ENCODE data around the gene RBM20.

RBM20 gene

GRCh38 chr10:110818311-110819256 lies 174.4 kb downstream of the RBM20 start:
- DNase-seq, result peak; percentile 16

- no peak for DNase-seq
Observed at GRCh38 chr10:110820321-110820814, 176.2 kb downstream of the RBM20 start.

GRCh38 chr10:110821508-110821907 lies 177.4 kb downstream of the RBM20 start:
- DNase-seq, result no peak

DNA sequence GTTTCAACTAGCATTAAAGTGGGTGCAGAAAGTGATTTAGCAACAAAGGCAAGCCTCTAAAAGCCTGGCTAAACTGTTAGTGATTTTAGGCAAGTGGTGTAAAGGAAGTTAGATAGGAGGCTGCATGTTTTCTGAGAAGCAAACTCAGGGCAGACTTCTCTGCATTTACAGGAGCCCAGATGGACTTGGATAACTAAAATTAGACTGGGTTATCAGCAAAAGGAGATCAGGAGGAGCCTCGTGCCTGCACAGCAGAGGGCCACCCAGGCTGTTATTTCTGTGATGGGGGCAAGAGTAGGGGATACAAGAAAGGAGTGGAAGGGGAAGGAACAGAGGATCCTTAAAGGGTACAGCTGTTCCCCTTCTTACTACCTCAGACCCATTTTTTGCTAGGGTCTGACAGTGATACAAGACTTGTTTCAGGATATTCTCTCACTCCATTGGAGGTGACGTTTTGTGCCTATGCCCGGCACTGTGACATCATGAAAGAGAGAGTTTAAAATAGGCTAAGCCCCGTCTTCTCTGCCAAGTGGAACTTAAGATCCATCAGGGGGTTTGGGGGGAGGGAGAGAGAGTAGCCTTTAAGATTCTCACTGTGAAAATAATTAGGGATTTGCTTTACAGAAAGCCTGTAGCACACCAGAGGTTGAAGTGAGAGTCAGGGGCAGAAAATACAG lies 178.0 kb downstream of the RBM20 start:
- DNase-seq, result no peak

DNA sequence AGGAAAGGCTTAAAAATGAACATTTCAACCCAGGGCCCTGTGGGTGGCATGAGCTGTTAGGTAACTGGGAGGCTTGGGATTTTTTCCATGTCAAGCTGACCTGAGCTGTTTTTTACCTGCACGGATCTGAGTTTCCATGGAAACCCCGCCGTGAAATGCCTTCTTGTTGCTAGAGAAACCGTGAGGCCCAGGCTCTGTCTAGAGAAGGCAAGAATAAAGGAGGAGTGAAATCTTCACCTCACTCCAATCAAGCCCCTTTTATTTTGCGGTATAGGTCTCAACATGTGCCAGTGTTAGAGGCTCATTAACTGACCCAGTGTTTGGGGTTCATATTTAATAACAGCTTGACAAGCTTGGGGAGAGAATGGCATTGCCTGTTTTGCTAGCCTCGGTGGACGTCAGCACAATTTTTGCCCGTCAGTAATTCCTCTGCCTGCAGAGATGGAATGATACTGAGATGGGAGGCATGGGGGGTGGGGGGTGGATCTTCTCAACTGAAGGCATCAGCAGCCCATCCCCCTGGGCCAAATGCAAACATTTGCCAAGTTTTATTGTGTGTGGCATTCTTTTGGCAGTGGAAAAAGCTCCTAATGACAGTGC lies 178.7 kb downstream of the RBM20 start:
- DNase-seq, result no peak

- DNase-seq, result no peak
Observed at GRCh38 chr10:110824152-110824441, 180.0 kb downstream of the RBM20 start.

DNA sequence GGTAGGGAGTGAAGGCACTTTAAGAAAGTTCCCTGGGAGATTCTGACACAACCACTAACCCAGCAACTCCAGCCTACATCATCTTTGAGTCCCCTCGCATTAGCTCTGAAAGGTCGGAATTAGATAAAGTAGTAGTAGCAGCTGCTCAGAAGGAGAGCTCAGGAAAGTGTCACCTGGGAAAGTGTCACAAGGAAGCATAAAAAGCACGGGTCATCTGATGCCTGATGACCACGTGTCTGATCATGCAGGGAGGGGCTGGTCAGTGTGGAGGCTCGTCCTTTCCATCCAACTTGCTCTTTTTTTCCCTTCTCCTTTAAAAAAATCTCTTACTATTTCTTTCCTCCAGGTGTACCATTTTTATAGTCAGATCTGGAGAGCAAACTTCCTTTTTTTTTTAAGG lies 180.5 kb downstream of the RBM20 start:
- DNase-seq, result no peak

DNA sequence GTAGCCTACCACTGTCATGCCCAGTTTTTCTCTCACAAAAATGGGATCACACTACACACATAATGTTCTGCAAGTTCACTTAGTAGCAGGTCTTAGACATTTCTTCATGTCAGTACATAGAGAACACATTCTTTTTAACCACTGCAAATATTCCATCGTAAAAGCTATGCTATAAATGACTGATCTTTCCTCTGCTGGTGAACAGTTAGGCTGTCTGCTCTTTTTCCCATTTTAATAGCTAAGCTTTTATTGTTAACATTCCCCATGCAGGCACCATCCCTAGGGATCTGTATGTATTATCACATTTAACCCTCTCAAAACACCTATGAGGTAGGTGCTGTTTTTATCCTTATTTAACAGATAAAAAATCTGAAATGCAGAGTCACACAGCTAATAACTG lies 181.4 kb downstream of the RBM20 start:
- DNase-seq, result no peak

DNA sequence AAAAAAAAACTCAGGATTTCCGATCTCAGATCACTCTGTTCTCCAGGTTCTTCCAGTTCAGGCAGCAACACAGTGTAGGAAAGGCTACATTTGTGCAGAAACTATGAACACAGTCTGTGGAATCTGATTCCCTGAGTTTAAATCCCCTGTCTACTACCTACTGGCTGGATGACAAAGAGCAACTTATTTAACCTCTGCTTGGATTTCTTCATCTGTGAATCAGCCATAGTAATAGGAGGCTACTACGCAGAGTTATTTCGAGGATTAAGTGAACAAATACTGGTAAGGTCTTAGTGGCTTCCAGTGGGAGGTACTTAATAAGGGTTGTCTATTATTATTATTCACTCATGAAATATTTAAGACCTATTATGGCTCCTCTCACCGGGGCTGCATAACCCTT lies 183.3 kb downstream of the RBM20 start:
- no peak for DNase-seq

DNA sequence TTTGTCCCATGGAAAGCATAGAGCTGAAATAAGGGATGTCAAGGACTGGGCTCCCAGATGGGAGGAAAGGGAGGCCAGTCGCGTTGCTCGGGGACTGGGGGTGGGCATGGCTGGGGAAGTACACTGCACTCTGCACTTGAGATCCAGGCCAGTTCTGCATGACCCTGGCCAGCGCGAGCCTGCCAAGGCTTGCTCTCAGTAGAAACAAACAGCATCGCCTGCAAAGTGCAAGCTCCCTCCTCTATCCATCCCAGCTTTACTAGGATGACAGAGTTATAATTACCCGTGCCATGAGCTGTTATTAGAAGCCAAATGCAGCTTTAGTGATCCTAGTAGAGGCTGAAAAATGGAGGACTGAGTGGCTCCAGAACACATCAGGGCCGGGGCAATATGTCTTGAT lies 183.7 kb downstream of the RBM20 start:
- DNase-seq, result no peak

DNA sequence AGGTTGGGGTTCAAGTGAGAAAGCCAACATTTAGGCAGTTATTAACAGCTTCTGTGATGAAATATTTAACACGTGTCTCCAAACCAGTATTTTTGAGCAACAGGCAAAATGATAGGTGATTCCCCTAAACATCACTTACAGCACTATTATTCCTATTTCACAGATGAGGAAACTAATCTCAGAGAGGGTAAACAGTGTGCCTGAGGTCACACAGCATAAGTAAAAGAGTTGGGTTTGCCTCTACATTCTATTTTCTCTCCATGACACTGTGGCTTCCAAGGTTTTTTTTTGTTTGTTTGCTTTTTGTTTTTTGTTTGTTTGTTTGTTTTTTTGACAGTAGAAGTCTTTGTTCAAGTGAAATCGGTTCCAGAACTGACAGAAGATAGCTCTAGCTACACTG lies 184.4 kb downstream of the RBM20 start:
- no peak for DNase-seq

DNA sequence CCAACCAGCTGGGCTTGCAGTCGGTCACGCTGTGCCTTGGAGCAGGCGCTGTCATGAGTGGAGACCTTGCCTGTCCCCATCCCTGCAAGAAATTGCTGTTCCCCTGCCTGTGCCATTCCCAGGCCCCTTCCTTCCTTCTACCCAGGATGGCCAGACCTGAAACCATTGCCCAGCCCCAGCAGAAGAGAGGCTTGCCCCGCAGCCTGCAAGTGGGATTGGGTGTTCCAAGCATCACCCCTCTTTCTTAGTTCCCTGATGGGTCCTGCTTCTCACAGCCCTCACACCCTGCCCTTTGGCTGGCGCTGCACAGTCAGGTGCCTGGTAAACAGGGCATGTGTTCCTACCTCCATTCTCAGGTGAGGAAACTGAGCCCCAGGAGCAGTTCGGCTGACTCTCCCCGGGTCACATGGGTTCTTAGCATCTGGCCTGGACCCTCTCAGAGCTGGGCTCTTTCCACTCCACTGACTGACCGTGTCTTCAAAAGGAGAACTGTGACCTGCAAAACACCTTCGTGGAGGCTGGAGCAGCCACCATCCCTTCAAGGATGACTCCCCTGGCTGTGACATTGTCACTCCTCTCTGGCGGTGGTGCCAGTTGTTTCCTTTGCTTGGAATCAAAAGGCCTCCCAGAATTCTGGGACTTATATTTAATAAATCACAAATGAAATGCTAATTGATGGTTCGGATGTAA lies 185.7 kb downstream of the RBM20 start:
- DNase-seq, result no peak

- no peak for DNase-seq
Observed at GRCh38 chr10:110833234-110833940, 189.3 kb downstream of the RBM20 start.

DNA sequence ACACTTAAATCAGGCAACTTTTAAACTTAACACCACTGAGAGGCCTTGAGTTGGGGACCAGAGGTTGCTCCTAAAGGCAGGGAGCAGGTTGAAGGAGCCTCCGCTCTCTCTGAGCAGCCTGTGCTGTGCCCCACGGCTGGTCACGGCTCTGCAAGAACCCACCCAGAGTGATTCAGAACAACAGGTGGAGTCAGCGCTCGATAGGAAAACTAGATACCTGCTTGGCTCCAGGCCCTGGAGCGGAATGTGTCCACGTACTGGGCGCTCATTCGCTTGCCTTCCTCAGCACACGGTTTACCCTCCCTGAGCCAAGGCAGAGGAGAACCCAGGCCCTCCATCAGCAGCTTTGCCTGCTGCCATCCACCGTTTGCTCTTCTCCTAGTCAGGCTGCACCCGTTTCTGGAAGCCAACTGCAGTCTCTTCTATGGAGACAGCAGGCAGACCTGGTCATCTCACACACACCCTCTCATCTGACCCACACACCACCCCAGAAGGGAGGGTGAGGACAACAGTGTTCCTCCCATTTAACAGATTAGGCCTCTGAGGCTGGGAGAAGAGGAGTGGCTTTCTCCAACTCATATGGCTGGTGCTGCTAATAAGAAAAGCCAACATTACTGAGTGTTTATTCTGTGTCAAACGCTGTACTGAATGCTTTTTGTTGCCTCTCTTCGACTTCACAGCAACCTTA lies 189.9 kb downstream of the RBM20 start:
- no peak for DNase-seq

DNA sequence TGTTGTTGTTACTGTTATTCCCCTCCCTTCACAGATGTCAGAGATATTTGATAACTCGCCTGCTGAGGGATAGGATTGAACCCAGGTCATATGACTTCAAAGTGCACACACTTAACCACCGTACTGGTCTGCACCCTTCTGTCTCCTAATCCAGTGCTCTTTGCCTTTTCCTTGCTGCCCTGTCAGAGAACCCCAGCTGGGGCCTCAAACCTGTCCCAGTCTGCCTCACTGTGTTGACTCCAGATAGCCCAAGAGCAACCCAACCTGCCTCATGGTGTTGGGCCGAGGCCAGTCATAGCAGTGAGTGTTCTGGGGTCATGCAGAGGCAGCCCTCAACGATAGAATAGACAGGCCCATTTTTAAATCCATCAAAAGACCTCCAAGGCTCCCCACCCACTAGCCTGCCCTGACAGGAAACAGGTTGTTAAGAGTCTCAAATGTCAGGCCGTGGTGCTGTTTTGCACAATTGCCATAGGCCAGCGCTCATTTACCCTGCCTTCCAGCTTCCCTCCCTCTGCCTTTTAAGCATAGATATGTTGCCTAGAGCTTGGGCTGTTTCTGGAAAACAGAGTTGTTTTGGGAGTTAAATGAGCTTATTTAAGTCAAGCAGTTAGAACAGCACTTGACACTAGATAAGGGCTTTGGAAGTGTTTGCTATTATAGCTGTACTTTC lies 190.6 kb downstream of the RBM20 start:
- peak; percentile 56 for DNase-seq

- DNase-seq, result no peak
Observed at GRCh38 chr10:110835841-110836240, 191.7 kb downstream of the RBM20 start.

DNA sequence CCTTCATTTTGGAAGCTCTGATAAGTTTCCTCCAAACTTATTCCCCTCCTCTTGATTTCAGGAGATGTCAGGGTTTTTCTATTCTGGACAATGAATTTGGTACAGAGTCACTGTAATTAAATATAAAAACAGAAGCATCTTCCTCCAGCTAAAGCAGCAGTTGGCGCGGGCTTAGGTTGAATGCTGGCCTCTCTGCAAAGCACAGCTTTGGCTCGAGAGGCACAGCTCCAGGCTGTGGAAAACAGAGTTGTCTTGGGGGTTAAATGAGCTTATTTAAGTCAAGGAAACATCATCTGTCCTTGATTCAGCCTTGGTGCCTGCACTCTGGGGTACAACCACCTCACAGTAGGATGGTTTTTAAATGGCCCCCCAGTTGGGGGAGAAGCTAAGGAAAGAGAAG lies 192.6 kb downstream of the RBM20 start:
- DNase-seq, result no peak

- no peak for DNase-seq
Observed at GRCh38 chr10:110837418-110838171, 193.5 kb downstream of the RBM20 start.

DNA sequence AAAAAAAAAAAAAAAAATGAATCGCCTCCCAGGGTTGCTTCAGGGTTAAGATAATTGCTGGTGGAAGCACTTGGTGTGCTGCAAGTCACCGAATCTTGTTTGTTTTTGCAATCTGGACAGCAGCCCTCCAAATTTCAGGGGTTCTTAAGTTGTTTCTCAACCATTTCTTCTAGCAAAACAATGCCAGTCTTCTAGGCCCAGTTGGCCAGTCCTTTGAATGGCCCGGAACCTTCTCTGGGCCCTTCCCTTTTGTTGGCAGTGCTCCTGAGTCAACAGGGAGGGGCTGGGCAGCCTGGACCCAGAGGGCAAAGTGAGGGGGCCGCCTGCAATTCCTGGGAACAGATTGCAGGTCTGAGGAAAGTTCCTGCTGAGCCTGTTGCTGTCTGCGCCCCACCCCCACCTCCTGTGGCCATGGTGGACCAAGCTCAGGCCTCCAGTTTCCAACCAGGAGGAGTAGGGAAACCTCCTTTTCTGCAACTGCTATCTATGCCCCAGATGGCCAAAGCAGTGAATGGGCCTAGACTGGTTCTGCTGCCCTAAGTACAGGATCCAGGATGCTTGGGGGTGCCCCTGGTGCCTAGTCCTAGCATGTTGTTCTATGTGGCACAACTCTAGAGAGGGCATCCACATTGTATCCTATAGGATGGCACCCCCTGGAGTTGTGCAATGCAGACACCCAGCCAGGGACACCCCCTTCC lies 196.2 kb downstream of the RBM20 start:
- DNase-seq, result no peak

- no peak for DNase-seq
Observed at GRCh38 chr10:110840923-110841428, 196.8 kb downstream of the RBM20 start.
